Activated naive CD4-positive, alpha-beta T cell treated with anti-CD3 and anti-CD28 coated beads, Interleukin-2, amount 10 ng/mL, durations not matched to agents 7 days and 5 days (primary cell): ENCODE measurements around the gene LAMP2.
"Not testable (repeated sequence)": the region's sequence is repeated elsewhere in the genome, so short reads cannot be mapped to it uniquely, and the experiment has no call there.

ENCODE experiments used
- CTCF ChIA-PET: fragments of 350-600 bp; sonication (Branson Sonifier 250); formaldehyde crosslinking; loops from one replicate; lab custom pipeline; 2021; ENCODE audit warnings: antibody characterized with exemption; lab: Charles Lee
- DNase-seq: peaks from one replicate; pipeline ENCODE4 v3.0.0-alpha.2; 2020
- H3K27ac Mint-ChIP-seq: one replicate; pipeline ENCODE4 v1.8.0; 2021; ENCODE audit warnings: mild to moderate bottlenecking, moderate library complexity, mixed read lengths
- H3K27me3 Mint-ChIP-seq: one replicate; pipeline ENCODE4 v1.8.0; 2021; ENCODE audit warnings: mild to moderate bottlenecking, mixed read lengths
- H3K36me3 Mint-ChIP-seq: one replicate; pipeline ENCODE4 v1.8.0; 2021; ENCODE audit warnings: mixed read lengths
- H3K4me1 Mint-ChIP-seq: one replicate; pipeline ENCODE4 v1.8.0; 2021; ENCODE audit warnings: mixed read lengths
- H3K4me3 Mint-ChIP-seq: one replicate; pipeline ENCODE4 v1.8.0; 2021; ENCODE audit warnings: mild to moderate bottlenecking, moderate library complexity, mixed read lengths
- H3K9me3 Mint-ChIP-seq: one replicate; pipeline ENCODE4 v1.8.0; 2021; ENCODE audit warnings: mixed read lengths

Gene LAMP2

DNA sequence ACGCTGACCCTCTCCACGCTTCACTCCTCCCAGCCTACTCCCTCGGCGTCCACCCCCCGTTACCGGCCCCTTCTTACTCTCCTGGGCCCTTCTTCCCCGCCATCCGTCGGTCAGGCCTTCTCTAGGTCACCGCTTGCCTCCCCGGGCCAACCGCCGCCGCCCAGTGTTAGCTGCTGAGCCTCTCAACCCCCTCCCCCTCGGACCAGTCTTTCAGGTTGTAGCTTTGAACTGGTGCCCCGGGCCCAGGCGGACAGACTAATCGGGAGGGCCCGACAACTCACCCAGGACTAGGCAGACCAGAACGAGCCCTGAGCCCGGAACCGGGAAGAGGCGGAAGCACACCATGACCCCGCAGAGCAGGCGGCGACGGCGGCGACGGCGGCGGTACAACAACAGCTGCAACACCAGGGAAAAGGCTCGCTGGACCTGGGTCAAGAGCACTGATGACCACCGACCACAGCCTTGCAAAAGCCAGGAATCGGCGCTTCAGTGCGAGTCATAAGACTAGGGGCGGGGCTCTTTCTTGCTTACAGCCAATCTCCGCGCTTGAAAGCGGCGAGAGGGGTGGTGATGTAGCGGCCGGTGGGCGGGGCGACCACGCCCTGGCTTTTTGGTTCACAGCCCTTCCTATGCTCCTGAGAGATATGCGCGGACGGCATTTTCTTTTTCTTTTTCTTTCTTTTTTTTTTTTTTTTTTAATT lies at the start of gene LAMP2:
TSS of gene LAMP2 (minus strand) at position 472 of the 701 bp plus-strand sequence. CDS start at position 345, 127 bp downstream.
- peak; percentile 87 for DNase-seq
- Mint-ChIP-seq H3K36me3 (no peaks in the 10 kb centered on the region), H3K9me3 (no peaks in the 10 kb centered on the region), H3K27ac (peak within 1 kb of the TSS; percentile 91), H3K4me3 (peak within 1 kb of the TSS; percentile 87), H3K27me3 (no peaks in the 10 kb centered on the region), H3K4me1 (peaks cover 16% of the 10 kb centered on the region)
- CTCF ChIA-PET: interaction anchor here (1.0 kb wide), 1 partner anchor 17 kb away, joined by 3 read pairs; no protein-coding TSS in a partner anchor

DNA sequence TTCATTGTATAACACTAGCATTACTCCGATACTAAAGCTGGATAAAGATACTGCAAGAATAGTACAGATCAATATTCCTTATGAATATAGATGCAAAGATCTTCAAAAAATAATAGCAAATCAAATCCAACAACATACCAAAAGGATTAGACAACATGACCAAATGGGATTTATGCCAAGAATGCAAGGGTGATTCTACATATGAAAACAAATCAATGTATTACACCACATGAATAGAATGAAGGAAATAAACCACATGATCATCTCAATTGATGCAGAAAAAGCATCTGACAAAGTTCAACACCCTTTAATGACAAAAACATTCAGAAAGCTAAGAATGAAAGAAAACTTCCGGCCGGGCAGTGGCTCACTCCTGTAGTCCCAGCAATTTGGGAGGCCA lies 48.8 kb upstream of the LAMP2 start:
- H3K27me3 Mint-ChIP-seq: no peaks in the 10 kb centered on the region
- CTCF ChIA-PET: no interaction called here
- peaks cover 8% of the 10 kb centered on the region for H3K36me3 Mint-ChIP-seq
- no peaks in the 10 kb centered on the region for H3K9me3 Mint-ChIP-seq
- H3K4me1 Mint-ChIP-seq: no peaks in the 10 kb centered on the region
- H3K27ac Mint-ChIP-seq: no peak overlapping the region
- DNase-seq: no peak
- no peak overlapping the region for H3K4me3 Mint-ChIP-seq

DNA sequence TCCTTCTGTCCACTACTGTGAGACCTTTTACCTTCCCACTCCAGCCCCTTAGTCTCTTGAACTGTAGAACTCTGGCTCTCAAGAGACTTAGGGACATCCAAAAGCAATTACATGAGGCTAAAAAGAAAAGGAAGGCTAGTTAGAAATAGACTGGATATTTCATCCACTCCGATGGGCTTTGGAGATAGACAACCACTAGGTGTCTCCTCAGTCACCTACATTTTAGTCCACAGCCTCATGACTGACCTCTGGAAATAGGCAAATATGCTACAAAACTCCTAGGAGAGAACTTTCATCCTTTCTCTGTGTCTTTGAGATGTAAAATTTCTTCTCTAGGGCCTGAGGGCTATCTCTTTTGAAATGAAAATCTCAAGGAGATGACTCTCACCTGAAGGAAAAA lies 45.1 kb upstream of the LAMP2 start:
- Mint-ChIP-seq H3K4me1 (no peaks in the 10 kb centered on the region), H3K27ac (no peak overlapping the region), H3K36me3 (peaks cover 2% of the 10 kb centered on the region), H3K4me3 (no peak overlapping the region), H3K27me3 (no peaks in the 10 kb centered on the region), H3K9me3 (no peaks in the 10 kb centered on the region)
- no peak for DNase-seq
- CTCF ChIA-PET: interaction anchor here (1.3 kb wide), 1 partner anchor 23 kb away, joined by 4 read pairs; no protein-coding TSS in a partner anchor

DNA sequence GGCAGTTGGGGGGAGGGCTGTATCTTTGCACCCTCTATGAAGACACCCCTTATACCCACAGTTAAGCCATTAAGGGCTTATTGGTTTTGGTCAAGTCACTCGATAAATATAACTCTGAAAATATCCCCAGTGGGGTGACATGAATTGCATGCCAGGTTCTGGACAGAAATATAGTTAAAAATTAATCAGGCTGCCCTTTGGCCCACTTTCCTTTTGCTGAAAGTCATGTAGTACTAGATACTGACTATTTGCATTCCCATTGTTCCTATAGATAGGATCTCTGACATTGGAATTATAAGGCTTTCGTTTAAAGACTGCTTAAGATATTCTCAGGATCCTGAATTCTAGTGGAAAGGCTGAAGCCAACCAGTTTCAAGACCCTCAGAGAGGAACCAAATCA lies 43.5 kb upstream of the LAMP2 start:
- Mint-ChIP-seq H3K4me1 (no peaks in the 10 kb centered on the region), H3K36me3 (no peaks in the 10 kb centered on the region), H3K27ac (no peak overlapping the region), H3K27me3 (no peaks in the 10 kb centered on the region), H3K4me3 (no peak overlapping the region), H3K9me3 (no peaks in the 10 kb centered on the region)
- no peak for DNase-seq
- CTCF ChIA-PET: no interaction called here

DNA sequence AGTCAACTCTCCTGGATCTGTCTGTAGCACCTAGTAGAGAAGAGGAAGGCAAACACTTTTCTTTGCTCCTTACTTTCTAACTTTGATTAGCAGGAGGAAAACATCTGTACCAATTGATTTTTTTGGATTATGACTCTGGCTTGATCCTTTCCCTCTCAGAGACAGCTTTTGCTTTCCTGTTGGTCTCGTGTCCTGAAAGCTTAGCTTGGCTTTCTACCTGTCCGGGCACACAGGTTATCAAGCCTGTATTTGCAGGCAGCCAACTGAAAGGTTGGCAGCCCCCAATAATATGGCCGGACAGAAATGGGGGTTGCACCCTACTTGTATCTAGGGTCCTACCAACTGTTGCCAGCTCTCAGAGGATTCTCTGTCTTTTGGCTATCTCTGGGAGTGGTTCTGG lies 43.1 kb upstream of the LAMP2 start:
- CTCF ChIA-PET: no interaction called here
- DNase-seq: no peak
- Mint-ChIP-seq H3K27me3 (no peaks in the 10 kb centered on the region), H3K4me1 (no peaks in the 10 kb centered on the region), H3K36me3 (no peaks in the 10 kb centered on the region), H3K4me3 (no peak overlapping the region), H3K27ac (no peak overlapping the region), H3K9me3 (no peaks in the 10 kb centered on the region)

DNA sequence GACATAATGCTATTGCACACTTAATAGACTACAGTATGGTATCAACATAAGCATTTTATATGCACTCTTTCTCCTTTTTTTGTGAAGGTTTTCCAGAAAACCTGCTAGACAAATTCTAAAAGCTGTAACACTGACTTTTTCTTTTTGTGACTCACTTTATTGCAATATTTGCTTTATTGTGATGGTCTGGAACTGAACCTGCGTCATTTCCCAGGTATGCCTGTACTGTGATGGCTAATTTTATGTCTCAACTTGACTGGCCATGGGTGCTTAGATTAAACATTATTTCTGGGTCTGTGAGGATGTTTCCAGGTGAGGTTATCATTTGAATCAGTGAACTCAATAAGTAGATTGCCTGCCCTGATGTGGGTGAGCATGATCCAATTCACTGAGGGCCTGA lies 35.5 kb upstream of the LAMP2 start:
- H3K9me3 Mint-ChIP-seq: no peaks in the 10 kb centered on the region
- no peak overlapping the region for H3K27ac Mint-ChIP-seq
- no peaks in the 10 kb centered on the region for H3K27me3 Mint-ChIP-seq
- no peak for DNase-seq
- no peak overlapping the region for H3K4me3 Mint-ChIP-seq
- no peaks in the 10 kb centered on the region for H3K36me3 Mint-ChIP-seq
- H3K4me1 Mint-ChIP-seq: no peaks in the 10 kb centered on the region
- CTCF ChIA-PET: no interaction called here

DNA sequence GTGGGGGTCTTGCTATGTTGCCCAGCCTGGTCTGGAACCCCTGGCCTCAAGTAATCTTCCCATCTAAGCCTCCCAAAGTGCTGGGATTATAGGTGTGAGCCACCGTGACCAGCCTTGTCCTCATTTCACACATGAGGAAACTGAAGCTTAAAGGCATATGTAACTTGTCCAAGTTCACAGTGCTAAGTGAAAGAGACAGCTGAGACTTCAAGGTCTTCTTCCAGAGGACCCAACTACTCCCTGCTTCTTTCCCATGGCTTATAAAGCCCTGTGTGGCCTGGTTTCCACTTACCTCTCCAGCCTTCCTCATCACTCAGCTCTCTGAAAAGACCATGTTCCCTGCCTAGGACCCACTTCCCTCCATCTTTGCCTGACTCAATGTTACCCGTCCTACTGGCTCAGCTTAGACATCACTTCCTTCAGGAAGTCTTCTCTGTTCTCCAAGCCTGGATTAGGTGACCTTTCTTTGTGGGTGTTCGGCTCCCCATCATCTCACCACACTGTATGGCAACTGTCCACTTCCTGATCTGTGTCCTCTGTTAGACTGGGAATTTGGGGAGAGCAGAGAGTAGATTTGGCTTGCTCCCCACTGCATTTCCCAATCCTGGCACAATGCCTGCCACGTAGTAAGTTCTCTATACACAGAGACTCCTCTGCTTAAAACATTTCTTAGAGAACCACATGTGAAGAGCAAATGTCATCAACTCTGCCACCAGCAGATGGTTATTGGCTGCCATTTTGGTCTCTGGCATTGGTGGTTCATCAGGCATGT lies 30.4 kb upstream of the LAMP2 start:
- H3K9me3 Mint-ChIP-seq: no peaks in the 10 kb centered on the region
- H3K27me3 Mint-ChIP-seq: no peaks in the 10 kb centered on the region
- DNase-seq: no peak
- H3K27ac Mint-ChIP-seq: no peak overlapping the region
- H3K4me3 Mint-ChIP-seq: no peak overlapping the region
- CTCF ChIA-PET: interaction anchor here (1.1 to 2.1 kb wide), 3 partner anchors 13 to 164 kb away, joined by 3 to 13 read pairs (median 5); no protein-coding TSS in a partner anchor
- peaks cover 7% of the 10 kb centered on the region for H3K4me1 Mint-ChIP-seq
- H3K36me3 Mint-ChIP-seq: no peaks in the 10 kb centered on the region

DNA sequence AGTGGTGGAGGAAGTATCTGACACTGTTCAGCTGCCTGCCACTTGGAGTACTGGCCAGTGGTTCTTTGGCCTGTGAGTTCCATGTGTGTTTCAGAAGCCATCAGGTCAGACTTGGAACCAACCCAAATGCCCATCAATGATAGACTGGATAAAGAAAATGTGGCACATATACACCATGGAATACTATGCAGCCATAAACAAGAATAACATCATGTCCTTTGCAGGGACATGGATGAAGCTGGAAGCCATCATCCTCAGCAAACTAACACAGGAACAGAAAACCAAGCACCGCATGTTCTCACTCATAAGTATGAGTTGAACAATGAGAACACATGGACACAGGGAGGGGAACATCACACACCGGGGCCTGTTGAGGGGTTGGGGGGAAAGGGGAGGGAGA lies 21.0 kb upstream of the LAMP2 start:
- H3K9me3 Mint-ChIP-seq, H3K27me3 Mint-ChIP-seq, DNase-seq, CTCF ChIA-PET, H3K27ac Mint-ChIP-seq, H3K36me3 Mint-ChIP-seq, H3K4me3 Mint-ChIP-seq: not testable (repeated sequence)
- H3K4me1 Mint-ChIP-seq: peaks cover 35% of the 10 kb centered on the region

DNA sequence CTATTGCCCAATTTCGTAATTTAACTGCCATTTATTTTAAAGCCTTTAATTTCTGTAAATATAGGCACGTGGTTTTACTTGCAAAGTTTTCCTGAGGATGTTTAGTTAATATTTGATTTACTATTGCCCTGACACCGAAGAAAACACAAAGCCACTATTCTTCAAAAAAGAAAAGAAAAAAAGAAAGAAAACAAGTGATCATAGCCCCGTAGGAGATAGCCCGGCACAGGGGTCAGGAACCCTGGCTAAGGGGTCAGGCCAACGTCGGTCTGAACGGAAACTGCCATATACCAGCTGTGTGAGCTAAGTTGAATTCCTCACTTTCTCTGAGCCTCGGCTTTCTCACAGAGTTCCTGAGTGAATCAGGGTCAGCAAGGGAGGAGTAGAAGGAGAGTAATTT lies 17.7 kb upstream of the LAMP2 start:
- Mint-ChIP-seq H3K36me3 (no peaks in the 10 kb centered on the region), H3K4me1 (peaks cover 35% of the 10 kb centered on the region), H3K27ac (no peak overlapping the region), H3K4me3 (peak overlapping the region; percentile 23), H3K9me3 (no peaks in the 10 kb centered on the region), H3K27me3 (no peaks in the 10 kb centered on the region)
- no peak for DNase-seq
- CTCF ChIA-PET: interaction anchor here (0.7 to 1.4 kb wide), 5 partner anchors 9 to 143 kb away, joined by 3 to 5 read pairs (median 3); partner anchors contain the start of gene C1GALT1C1

DNA sequence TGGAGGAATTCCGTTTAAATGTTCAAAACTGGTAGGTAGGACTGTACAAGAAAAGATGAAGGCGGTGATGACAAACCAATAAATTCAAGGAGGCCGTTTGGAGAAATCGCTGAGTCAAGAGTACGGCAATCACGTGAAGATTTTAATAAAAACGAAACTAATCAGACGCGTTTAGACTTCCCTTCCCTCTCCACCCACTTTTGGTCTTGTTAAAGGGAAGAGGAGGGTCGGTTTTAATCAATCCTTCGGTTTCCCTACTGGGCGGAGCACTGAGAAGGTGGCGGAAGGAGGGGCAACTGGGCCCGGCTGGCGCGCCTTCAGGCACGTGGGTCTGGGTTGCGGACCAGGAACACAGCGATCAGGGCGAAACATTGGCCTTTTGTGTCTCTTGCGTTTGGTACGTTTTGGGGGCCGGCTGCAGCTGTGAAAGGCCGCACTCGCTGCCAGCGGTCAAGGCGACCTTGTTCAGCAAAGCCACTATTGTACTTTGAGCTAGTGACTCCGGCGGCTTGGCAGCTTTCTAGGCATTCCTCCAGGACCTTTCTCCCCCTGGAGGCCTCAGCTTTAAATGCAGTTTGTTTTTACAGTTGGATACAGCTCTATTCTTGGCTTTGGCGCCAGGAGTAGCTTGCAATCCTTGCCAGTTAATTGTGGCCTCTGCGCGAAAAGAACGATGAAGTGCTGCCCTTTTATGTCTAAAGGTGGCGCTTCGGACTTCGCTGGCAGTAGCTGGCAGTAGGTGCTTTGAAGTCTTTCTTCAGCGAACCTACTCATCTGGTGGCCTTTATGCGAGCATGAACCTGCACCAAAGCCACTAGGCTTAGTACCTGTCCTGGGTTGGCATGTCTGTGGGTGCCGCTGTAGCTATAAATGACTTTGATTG lies 16.8 kb upstream of the LAMP2 start:
- CTCF ChIA-PET: interaction anchor here (0.7 to 1.4 kb wide), 9 partner anchors 9 to 177 kb away, joined by 3 to 5 read pairs (median 3); partner anchors contain the start of genes C1GALT1C1 and LAMP2
- H3K9me3 Mint-ChIP-seq: no peaks in the 10 kb centered on the region
- peak overlapping the region; percentile 95 for H3K27ac Mint-ChIP-seq
- no peaks in the 10 kb centered on the region for H3K27me3 Mint-ChIP-seq
- H3K4me1 Mint-ChIP-seq: peaks cover 35% of the 10 kb centered on the region
- H3K4me3 Mint-ChIP-seq: peak overlapping the region; percentile 76
- H3K36me3 Mint-ChIP-seq: no peaks in the 10 kb centered on the region
- DNase-seq: peak; percentile 62

DNA sequence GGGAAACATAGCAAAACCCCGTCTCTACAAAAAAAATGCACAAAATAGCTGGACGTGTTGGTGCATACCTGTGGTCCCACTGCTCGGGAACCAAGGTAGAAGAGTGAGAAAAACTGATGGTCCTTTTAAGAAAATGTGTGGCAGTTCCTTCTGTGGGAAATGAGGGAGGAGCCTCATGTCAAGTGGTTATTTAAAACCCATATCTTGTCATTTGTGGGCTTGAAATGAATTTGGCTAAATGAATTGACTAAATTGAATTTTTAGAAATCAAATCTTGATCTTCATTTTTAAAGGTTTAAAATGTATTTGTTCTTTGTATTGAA lies 16.2 kb upstream of the LAMP2 start:
- CTCF ChIA-PET: interaction anchor here (1.4 kb wide), 1 partner anchor 14 kb away, joined by 5 read pairs; no protein-coding TSS in a partner anchor
- no peaks in the 10 kb centered on the region for H3K36me3 Mint-ChIP-seq
- DNase-seq: no peak
- H3K27ac Mint-ChIP-seq: peak overlapping the region; percentile 95
- H3K4me3 Mint-ChIP-seq: peak overlapping the region; percentile 76
- peaks cover 35% of the 10 kb centered on the region for H3K4me1 Mint-ChIP-seq
- H3K27me3 Mint-ChIP-seq: peaks cover 3% of the 10 kb centered on the region
- no peaks in the 10 kb centered on the region for H3K9me3 Mint-ChIP-seq

DNA sequence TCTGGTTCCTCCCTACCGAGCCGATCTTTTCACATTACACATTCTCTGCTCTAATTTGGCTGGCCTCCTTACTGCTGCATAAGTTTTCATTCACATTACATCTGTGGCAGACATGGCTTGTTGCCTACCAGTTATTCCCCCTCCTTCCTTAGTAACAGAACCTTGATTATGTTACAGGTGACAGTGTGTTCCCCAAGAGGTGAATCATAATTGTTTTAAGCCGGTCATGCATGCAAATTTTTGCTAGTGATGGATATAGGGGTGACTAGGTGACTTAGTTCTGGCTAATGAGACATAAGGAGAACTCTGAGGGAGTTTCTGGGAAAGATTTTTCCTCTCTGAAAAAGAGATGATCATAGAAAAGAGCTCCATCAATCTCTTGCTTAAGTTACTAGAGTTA lies 8.4 kb upstream of the LAMP2 start:
- Mint-ChIP-seq H3K9me3 (no peaks in the 10 kb centered on the region), H3K36me3 (no peaks in the 10 kb centered on the region), H3K4me3 (no peak overlapping the region), H3K27ac (no peak overlapping the region), H3K27me3 (peaks cover 5% of the 10 kb centered on the region), H3K4me1 (no peaks in the 10 kb centered on the region)
- DNase-seq: no peak
- CTCF ChIA-PET: interaction anchor here (1.6 kb wide), 1 partner anchor 20 kb away, joined by 4 read pairs; no protein-coding TSS in a partner anchor

DNA sequence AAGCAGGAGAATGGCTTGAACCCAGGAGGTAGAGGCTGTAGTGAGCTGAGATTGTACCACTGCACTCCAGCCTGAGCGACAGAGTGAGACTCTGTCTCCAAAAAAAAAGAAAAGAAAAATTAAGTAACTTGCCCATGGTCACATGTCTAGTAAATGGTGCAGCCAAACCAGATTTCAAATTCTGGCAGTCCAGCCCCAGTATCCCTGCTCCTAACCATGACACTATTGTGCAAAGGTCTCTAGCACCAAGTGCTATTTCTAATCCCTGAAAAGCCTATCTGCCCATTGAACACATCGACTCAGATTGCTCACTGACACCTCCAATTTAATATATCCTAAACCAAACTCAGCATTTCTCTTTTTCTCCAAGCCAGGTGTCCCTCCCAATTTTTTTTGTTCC lies 7.6 kb upstream of the LAMP2 start:
- Mint-ChIP-seq H3K4me3 (no peak overlapping the region), H3K27me3 (peaks cover 5% of the 10 kb centered on the region), H3K27ac (no peak overlapping the region), H3K36me3 (no peaks in the 10 kb centered on the region), H3K4me1 (no peaks in the 10 kb centered on the region), H3K9me3 (no peaks in the 10 kb centered on the region)
- CTCF ChIA-PET: interaction anchor here (1.6 kb wide), 1 partner anchor 19 kb away, joined by 4 read pairs; no protein-coding TSS in a partner anchor
- DNase-seq: no peak

DNA sequence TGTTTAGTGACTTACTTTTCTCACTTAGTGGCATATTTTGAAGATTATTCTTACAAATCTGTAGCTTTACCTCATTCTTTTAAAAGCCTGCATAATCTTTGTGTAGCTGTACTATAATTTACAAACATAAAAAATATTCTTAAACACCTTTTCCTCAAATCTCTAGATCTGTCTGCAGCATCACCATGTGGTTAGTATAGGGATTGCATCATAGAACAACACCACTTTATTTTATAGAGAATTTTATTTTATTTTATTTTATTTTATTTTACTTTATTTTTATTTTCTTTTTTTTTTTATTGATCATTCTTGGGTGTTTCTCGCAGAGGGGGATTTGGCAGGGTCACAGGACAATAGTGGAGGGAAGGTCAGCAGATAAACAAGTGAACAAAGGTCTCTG lies 6.4 kb upstream of the LAMP2 start:
- not testable (repeated sequence) for DNase-seq

More for the DNA sequence above, 6.4 kb upstream of the LAMP2 start:
- not testable (repeated sequence) for H3K4me1 Mint-ChIP-seq, H3K36me3 Mint-ChIP-seq, H3K27me3 Mint-ChIP-seq, H3K4me3 Mint-ChIP-seq, H3K9me3 Mint-ChIP-seq, H3K27ac Mint-ChIP-seq
- CTCF ChIA-PET: interaction anchor here (0.9 to 1.3 kb wide), 3 partner anchors 23 to 116 kb away, joined by 3 to 11 read pairs (median 5); no protein-coding TSS in a partner anchor
